COLO668 (cell line): ENCODE data around the gene TECTB.

ENCODE experiments used
- DNase-seq: peaks from one replicate; lab custom pipeline; 2025; ENCODE audit not compliant: unreplicated experiment; lab: John Stamatoyannopoulos, UW

TECTB gene

DNA sequence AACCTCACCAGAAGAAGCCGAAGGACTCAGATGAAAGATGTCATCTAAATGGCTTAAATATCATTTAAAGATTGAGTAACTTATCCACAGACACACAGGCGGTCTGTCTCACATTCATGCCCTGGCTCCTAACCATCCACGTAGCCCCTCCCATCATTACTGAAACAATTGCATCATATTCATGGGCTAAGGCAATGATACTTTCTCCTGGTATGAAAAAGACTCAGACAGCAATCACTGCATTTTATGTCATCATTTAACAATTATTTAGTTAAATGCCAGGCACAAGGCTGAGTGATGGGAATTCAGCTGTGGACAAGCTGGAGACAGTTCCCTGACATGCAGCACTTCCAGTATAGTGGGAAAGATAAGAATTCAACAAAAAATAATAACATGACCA is 11.2 kb upstream of the TECTB start:
- no peak for DNase-seq

DNA sequence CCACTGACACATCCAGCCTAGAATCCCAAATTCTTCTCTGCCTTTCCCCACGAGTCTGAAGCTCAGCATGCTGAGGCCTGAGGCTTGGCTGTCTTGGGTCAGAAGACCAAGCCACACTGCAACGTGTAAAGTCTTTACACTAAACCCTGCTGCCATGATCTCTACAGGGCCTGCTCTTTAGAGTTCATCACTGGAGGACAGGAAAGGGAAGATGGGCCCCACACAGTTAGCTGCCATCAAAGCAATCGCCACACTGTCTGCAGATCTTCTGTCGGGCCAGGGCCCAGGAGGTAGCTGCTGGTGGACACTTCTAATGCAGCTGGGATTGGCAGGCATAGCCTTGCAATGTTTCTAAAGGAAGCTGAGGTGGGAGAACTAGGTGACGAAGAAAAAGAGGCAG is 8.4 kb upstream of the TECTB start:
- DNase-seq: no peak

DNA sequence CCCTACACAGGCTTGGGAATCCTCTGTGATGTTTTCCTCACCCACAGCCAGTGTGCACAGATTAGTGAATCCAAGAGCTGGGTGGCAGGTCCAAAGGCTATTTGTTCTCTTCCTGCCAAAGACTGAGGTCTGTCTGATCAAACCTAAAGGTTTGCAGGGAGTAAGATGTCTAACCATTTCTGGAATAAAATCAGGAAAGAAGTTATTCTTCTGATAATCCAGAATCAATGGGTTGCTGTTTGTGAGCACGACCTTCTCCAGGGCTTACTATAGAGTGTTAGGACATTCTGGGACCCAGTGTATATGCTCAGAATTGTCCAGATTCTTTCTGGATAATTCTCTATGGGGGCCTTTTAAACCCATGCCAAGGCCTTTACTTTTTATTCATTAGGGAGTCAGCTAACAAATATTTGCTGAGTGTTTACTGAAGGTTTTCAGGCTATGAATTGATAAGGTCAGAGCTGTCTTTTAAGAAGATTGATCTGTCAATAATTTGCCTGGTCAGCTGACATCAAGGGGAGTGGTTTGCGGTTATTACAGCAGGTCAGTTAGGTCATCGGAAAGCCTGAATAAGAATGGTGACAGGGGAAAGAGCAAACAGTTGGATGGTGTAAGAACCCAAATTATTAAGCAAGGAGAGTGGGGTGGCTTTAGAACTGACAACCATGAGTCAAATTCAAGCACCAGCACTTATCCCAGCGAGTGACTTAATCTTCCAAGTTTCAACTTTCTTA is 7.5 kb upstream of the TECTB start:
- no peak for DNase-seq

DNA sequence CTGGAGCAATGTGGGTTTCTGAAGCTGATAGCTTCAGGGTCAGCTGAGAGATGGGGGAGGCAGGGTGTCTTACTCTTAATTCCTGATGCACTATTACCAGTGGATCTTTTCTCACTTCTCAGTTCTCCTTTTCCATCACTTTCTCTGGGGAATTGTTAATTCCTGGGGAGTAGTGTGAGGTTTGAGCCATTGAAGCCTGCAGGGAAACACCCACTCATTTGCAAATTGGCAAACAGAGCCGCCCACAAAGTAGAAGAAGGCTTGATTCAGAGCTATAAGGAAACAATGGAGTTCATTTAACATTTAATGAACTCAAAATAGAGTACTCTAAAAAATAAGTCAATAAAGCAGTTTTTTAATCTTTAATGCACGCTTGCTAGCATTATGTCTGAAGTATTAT is 4.3 kb upstream of the TECTB start:
- DNase-seq: no peak

DNA sequence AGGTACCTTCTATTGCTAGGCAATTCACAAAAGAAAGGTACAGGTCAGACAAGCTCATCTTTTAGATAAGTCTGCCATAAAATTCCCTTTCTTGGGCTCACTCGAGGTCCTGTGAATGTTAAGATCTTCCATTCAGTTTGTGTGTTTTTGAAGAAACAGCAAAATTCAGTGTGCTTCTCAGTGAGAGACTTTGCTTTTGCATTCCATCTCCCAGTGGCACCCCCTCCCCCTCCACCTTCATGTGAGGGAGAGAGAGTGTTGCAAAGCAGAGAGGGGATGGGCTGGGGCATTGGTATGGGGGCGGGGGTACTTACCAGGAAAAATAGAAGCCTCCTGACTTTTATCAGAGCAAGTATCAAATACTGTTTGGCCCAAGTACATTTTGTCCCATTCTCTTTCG is 3.8 kb upstream of the TECTB start:
- DNase-seq: no peak

DNA sequence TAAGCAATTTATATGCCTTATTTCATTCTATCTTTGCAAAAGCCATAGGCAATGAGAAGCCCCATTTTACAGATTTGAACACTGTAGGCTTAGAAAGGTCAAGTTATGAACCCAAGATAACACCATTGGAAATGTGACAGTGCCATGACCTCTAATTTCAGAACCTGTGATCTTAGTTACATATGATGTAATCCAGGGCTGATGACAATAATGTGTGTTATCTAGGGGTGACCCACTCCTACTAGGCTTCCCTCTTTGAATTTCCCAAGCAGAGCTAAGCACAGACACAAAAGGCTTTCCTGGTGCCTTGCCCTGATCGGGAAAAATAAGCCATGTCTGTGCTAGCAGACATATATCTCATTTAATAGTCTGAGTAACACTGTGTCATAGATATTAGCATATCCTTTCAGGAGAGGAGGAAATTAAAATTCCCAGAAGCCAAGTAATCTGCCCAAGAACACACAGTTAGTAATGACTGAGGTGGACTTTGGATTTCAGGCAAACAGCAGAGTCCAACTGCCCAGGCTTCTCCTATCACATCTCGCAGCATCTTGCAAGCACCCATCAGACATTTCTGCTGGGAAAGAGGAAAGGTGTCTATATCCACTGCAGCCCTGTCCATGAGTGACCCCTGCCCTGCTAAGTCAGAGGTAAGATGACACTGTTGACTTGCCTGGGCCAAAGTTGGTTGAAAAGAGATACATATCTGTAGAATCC is 2.8 kb upstream of the TECTB start:
- no peak for DNase-seq

DNA sequence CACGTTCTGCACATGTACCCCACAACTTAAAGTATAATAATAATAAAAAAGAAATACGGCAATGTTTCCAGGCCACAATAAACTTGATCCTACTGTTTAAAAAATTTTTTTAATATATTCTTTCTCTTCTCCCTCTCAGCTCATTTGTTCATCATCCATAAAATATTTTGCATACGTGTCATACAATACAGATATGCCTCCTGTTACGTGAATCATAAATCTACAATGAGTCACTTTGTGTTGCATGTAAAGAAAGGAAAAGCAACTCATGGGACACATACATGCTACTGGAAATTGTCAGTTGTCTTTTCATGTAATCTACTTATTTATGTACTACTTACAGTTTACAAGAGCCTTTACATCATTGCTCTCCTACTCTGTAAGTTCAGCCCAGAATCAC is 1.1 kb upstream of the TECTB start:
- no peak for DNase-seq

DNA sequence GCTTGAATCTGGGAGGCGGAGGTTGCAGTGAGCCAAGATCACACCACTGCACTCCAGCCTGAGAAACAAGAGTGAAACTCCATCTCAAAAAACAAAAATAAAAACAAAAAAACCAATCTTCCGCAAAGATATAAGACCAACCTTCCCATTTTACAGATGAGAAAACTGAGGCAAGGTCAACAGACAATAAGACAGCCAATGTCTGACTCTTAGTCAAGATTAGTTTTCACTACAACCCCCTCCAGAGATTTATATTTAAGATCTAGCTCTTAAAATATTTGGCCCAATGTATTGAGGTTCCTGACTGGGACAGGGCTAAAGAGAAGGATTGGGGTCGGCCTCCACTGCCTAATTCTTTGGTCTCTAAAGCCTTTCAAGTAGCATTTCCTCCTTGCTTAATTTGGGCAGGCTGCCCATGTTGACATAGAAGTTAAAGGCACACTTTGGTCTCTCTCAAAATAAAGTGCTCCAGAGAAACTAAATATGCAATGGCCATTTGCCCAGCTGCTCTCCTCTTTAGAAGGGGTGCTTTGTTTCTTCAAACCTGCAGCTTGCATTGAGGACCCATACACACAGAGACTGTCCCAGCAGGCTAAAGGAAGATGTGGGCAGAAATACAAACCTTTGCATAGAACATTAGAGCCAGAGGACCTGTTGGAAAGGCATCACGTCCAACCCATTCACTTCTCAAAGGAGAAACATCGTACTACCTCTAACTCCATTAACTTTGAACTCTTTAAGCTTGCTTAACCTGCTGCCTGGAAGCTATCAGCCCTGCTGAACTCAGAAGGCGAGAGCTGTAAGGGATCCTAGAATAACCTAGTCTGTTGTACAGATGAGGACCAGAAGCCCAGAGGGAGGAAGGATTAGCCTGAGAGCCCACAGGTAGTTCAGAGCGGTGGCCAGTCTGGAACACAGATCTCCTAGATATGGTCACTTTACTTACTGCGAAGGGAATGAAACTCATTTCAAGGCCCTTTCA is 3.9 kb downstream of the TECTB start:
- DNase-seq: no peak

DNA sequence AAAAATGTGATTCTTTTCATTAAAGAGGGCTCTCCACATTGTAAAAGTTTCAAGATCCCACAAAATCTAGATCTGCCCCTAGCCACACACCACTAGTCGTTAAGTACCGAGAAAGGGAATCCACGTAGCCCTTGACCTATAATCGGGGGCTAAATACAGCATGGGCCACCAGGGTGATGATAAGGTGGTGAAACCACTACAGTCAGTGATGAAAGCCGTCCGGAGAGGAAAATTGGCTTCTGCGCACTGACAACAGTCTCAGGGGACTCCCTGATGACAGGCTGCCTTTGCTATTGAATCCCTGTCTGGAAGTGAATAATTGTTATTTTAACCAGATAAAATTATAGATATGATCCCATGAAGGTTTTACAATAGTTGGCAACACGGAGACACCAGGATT is 4.6 kb downstream of the TECTB start:
- no peak for DNase-seq

DNA sequence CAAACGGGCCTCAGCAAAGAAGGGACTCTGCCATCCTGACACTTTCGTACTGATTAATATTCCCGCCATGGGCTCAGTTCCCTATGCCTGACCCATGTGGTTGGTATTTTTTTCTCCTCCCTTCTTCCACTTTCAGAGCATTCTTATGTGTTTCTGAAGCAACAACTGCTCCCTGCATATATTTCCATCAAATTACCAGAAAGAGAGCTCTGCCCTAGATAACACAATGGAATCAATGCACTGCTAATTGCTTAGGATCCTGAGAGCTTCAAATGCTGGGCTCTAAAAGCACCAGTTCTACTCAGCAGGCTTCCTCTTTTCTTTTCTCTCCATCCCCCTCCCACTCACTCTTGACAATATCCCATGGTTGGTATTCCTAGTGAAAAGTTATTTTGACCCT is 5.3 kb downstream of the TECTB start:
- no peak for DNase-seq

DNA sequence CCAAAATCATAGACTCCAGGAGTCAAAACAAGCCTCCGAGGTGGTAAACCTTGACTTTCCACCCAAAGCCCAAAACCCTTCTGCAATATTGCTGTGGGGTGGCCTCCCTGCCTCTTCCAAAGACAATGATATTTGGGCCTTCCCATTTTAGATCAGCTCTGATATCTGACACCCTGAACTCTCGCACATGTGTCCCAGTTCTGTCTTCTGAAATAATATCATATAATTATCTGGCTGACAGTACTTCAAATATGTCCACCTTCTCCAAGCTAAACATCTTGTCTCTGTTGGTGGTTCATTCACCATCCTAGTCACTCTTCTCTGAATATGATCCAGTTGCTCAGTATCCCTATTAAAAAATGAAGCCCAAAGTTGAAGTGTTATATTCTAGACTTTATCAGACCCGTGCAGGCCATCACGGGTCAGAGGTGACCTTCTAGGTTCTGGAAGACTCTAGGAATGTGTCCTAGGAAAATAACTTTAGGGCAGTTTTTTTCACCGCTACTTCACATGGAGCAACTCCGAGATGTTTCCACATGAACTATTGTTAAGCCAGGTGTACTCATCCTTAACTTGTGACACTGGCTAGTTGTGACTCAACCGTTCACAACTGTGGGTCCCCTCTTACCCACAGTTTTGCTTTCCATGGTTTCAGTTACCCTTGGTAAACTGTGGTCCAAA is 6.3 kb downstream of the TECTB start:
- no peak for DNase-seq

DNA sequence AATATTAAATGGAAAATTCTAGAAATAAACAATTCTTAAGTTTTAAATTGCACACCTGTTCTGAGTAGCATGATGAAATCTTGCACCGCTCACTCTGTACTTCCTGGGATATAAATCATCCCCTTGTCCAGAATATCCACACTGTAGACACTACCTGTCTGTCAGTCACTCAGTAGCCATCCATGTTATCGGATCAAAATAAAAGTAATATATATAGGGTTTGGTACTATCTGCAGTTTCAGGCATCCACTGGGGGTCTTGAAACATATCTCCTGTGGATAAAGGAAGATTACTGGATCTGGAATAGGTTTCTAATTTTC is 6.8 kb downstream of the TECTB start:
- DNase-seq: no peak

DNA sequence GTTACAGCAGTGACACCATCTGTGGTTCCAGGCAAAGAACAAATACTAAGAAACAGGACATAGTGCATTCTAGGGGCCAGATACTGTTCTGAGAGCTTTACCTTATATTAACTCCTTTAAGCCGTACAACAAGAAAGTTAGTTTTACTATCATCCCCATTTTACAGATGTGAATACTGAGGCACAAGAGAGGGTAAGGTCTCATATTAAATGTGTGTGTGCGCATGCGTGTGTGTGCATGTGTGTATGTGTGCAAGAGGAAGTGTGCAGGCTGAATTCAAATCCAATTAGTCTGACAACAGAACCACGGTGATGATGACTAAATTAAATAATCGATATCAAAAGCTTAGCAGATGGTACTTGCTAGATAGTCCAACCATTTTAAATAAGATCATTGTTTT is 11.0 kb downstream of the TECTB start:
- no peak for DNase-seq

DNA sequence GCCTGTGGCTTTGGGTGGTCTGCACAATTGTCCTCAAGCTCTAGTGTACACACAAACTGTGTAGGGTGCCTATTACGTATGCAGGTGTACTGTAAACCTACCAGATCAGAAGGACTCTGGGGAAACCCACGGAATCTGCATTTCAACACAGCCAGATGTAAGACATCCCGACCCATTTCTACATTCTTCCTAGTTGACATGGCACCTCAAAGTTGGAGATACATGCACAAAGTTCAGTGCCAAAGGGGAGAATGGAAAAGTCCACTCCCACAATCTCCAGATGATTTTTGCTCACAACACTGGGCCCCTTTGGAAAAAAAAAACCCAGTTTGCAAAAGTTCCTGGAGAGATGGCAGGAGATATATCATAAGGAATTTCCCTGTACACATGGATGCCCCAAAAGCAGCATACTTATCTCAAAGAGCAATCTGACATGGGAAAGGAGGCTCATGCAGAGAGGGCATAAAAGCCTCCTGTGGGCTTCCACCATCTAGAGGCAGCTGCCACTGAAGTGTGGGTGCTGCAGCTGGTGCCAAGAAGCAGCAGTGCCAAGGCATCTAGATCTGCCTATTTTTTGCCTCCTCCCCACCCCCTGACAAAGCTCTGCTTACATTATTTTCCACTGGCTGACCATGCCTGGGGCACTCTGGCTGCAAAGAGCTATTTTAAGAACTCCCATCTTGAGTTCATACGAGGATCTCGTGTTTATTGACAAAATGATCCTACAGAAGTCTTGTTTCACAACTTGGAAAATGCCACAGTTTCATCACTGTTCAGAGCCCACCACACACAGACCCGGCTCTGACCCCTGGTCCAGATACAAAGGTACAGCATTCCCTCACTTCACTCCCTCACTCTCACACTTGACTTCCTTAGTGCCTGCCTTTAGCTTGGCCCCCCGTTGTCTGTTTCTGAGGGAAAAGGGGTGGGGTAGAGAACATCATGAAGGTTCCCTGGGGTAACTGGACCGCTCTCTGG is 12.9 kb downstream of the TECTB start:
- DNase-seq: no peak

DNA sequence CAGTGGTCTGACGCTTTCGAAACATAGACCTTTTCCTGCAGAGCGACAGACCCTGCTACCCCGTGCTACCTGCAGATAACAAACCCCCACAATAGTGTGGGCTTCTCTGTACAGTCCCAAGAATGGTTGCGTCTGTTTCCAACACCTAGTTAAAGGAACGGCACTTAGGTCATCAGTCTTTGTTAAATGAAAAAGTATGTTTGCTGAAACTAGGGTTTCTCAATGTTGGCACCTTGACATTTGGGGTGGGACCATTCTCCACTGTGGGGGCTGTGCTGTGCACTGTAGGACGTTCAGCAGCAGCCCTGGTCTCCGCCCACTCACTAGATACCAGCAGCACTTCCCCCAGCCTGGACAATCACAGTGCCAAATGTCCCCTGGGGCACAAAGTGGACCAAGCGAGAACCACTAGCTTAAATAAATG is 13.7 kb downstream of the TECTB start:
- DNase-seq: no peak

DNA sequence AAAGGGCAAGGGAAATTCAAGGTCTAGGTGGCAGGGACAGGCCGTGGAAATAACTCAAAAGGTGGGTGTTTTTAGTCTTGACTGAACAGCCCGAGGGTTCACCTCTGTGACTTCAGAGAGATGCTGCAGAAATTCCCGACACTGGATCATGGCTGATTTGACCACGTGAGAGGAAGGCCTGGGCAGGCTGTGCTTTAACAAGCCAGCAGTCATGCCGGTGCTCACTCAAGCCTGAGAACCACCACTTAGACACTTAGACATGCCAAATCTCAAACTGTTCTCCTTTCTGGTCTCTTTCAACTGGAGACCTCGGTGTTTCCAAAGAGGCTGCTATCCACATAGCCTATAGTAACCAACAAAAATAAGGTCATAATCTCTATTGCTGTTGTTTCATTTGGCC is 15.4 kb downstream of the TECTB start:
- no peak for DNase-seq

DNA sequence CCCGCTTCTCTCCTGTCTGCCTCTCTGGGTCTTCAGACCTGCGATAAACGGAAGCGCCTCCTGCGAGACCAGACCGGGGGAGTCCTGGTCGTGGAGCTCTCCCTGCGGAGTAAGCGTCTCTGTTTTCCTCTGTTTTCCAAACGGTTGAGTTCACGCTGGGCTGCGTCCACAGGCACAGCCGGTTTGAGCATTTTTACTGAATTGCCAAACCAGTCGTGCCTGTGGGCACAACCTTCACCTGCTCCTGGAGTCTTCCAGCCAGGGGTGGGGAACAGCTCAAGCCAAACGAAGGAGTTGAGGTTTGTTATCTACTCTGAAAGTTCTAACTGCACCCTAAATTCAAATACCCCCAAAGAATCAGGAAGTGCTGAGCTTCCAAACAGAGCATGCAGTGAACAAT is 16.3 kb downstream of the TECTB start:
- DNase-seq: no peak

DNA sequence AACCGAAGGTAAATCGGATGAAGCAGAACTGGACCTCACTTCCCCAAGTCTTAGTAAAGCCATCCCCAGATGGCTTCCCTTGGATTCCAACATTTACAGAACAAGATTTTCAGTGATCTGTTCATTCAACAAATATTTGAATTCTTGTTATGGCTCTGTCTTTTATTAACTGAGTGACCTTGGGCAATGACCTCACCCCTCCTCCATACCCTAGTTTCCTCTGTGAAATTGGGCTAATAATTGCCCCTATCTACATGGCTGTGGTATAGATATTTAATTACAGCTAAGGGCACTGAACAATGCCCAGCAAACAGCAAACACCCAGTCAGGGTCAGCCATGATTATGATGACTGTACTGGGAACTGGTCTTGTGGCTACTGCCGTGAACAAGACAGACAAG is 19.1 kb downstream of the TECTB start:
- DNase-seq: no peak

DNA sequence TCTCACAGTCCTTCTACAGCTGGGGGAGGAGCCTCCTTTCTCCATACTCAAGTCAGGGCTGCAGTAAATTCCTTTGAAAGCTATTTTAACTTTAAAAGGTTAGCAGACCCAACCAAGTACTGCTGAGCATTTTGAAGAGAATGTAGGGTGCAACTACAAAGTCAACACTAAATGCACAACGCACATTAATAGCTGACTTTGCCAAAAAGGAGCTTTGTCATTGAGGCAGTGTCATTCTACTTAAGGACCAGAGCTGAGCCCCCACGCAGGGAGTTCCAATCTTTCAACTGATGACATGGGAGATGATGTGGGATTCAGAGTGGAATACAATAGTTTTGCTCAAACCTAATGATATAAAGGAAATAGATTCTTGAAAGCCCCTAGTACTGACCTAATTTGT is 20.3 kb downstream of the TECTB start:
- no peak for DNase-seq

DNA sequence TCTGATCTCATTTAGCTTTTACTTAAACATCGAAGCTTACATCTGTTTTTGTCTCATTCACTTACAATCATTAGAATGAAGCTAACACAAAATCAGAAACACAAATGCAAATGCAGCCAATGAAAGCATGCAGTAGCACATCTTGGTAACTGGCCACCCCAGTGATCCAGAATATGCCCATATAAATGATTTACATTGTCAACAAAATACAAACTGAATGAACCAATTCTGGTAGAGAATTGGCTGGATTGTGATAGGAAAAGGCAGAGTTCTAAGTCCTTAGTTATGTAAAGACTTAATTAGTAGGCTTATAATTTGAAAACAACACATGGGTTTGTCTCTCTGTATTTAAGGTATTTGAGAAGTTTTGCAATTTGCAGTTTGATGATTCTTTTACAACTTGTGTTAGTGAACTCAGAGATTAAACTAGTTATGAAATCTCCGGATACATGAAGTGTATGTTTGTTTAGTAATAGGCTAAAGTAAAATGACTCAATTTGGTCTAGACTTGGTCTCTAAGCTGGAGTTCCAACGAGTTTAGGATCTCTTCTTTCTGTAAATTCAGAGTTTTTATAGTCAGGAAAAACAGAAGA is 21.2 kb downstream of the TECTB start:
- no peak for DNase-seq
